ENCODE results near the gene ABCA12. TPM values are rescaled to one million over a fixed set of nuclear protein-coding genes. Genes with fewer than 3 reads are reported as not detected.

ABCA12 gene
- polyA plus RNA-seq, 2 of the 4 experiments (the other 2 are of a cell fraction), result 0.32 to 1.1 TPM

- ChIA-PET CTCF (no interaction called here), POLR2A (no interaction called here)
- FAIRE-seq, result no peak
Measured at GRCh38 chr2:214881647-214882202, 256.7 kb downstream of the ABCA12 start.

More at GRCh38 chr2:214881647-214882202, 256.7 kb downstream of the ABCA12 start:
- Histone ChIP-seq H3K4me3 (no peak overlapping the region), H3K4me2 (no peak overlapping the region), H3K27ac (no peak overlapping the region), H3K4me1 (no peaks in the 10 kb centered on the region), H3K9me3 (no peaks in the 10 kb centered on the region)
- TF ChIP-seq HEYL (CRISPR knock-in tag; IDR thresholded peaks at IDR 0.05) (no peak), RFX5 (IDR thresholded peaks at IDR 0.05) (no peak), RAD21 (conservative IDR thresholded peaks at IDR 0.05 in 1 of 2, IDR thresholded peaks at IDR 0.05 in 1 of 2) (no peak), CEBPB (IDR thresholded peaks at IDR 0.05) (no peak), SMC3 (IDR thresholded peaks at IDR 0.05) (no peak), POLR2A (IDR thresholded peaks at IDR 0.05; ENCODE audit: low read length) (no peak)
- DNase-seq (ENCODE audit: low read depth in 1 of 2, low spot score in 1 of 2), result no peak
- WGBS (ENCODE audit: missing lambda C conversion rate), result 46% methylated on average over 6 of the region's 6 CpGs
- ATAC-seq, result no peak

Other genes with a start within 250 kb of the ABCA12 start
- gene ATIC, start 173.4 kb upstream of the ABCA12 start, polyA plus RNA-seq (2011; rRNA removed), result 328 and 353 TPM in 2 replicates
- 294 to 325 TPM (median 298 TPM) in 3 replicates for gene ATIC, start 173.4 kb upstream of the ABCA12 start, polyA plus RNA-seq (2017; fragmentation: RNase III; extraction: RNeasy Plus Mini Kit Qiagen cat#74134 plus additional on column Dnase treatment)